DOHH2 (cell line): Measurements from ENCODE around the gene SRP14.

Experiments
- CTCF ChIP-seq: fragments of 200-600 bp; sonication (generic); IDR thresholded peaks from one replicate; pipeline ENCODE4 v1.5.1; 2014; ENCODE audit warnings: antibody characterized with exemption, mild to moderate bottlenecking, low read depth, low read length; ENCODE audit not compliant: poor library complexity, severe bottlenecking
- EZH2phosphoT487 ChIP-seq: fragments of 200-600 bp; sonication (generic); IDR thresholded peaks from 2 replicates; pipeline ENCODE4 v1.6.1; 2017; ENCODE audit warnings: borderline replicate concordance, mild to moderate bottlenecking, antibody characterized with exemption, low read length, moderate library complexity, mixed read lengths

- no peak for TF ChIP-seq CTCF
- TF ChIP-seq EZH2phosphoT487: no peak
Observed at GRCh38 chr15:40053831-40054604, 15.0 kb upstream of the SRP14 start.
